Measurements from ENCODE around the gene SVBP. TPM values are rescaled to one million over a fixed set of nuclear protein-coding genes. Genes with fewer than 3 reads are reported as not detected.

The SVBP gene
- total and polyA plus RNA-seq, 2 donors (not counting 3 experiments of a cell fraction or from before 2014, with no cell fraction given) = 18.1 to 24.1 TPM

DNA sequence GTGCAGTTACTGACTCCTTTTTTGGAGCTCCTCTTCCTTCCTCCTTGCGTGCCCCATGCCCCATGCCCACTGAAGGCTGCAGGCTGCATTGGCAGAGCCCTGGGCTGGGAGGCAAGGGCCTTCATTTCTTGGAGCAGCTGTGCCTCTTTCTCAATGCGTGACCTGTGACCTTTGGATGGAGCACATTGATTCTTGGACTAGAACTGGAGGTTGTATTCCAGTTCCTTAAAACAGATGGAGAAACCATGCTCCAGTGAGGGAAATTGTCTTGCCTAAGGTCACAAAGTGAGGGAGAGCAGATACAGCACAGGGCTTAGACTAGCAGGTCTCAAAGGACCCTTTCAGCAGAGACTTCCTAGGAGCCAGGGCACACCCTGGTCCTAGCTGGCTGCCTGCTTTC, 23.4 kb downstream of the SVBP start:
- CTCF ChIA-PET = interaction anchor here (1.5 to 2.3 kb wide), 2 partner anchors 27 to 279 kb away, joined by 6 to 11 read pairs; partner anchors contain the start of genes C1orf50 and P3H1
- dilution Hi-C loops (cut with MboI; ENCODE audit: extremely low pct_ligation_motif_present, low sequenced_read_pairs) = no loop called here
- no TSS peak for BruUV-seq (replicated peaks)

DNA sequence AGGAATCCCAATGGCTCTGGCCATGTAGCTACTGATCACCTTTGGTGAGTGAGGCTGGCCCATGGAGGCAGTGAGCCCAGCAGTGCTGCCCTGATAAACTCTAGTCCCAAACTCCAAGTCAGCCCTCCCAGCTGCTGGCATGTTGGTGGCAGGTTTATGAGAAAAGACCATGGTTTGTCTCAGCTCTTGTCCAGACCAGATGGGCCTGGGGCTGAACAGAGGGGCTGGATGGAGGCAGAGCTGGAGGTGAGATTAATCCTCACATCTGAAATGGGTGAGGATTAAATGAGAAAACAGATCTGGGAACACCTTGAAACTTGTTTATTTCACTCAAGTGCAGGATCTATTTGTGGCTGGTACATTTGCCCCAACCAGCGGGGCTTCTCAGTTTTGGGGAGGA, 29.2 kb downstream of the SVBP start:
- BruUV-seq (replicated peaks) = no TSS peak
- H3K4me3 ChIP-seq (replicated peaks in 1 of 3; ENCODE audit: insufficient read depth in 1 of 3, low read depth in 1 of 3, low read length in 3 of 3) = no peak overlapping the region
- H3K9me1 ChIP-seq (replicated peaks; ENCODE audit: control insufficient read depth, extremely low read depth, insufficient read depth, low read length) = no peaks in the 10 kb centered on the region
- dilution Hi-C loops (cut with MboI; ENCODE audit: extremely low pct_ligation_motif_present, low sequenced_read_pairs) (no loop called here), intact Hi-C loops (cut with micrococcal nuclease) (no loop called here)
- H3K27ac ChIP-seq (ENCODE audit: insufficient read depth, low read depth, low read length) = no peak overlapping the region
- no peak overlapping the region for H3K4me2 ChIP-seq (ENCODE audit: insufficient read depth, low read length)
- H3K36me3 ChIP-seq (ENCODE audit: control insufficient read depth in 2 of 2, extremely low read depth in 1 of 2, insufficient read depth in 2 of 2, low read length in 2 of 2) = no peaks in the 10 kb centered on the region
- no peaks in the 10 kb centered on the region for H3K9me3 ChIP-seq (replicated peaks; ENCODE audit: control insufficient read depth, insufficient read depth, low read length)
- H3K9ac ChIP-seq (replicated peaks; ENCODE audit: extremely low read depth, insufficient read depth, low read length) = no peak overlapping the region
- ChIA-PET CTCF (no interaction called here), POLR2A (no interaction called here)
- TF ChIP-seq FOS (IDR thresholded peaks at IDR 0.05; ENCODE audit: borderline replicate concordance, insufficient read depth, low read length) = no peak
- TF ChIP-seq, protein P1, sequence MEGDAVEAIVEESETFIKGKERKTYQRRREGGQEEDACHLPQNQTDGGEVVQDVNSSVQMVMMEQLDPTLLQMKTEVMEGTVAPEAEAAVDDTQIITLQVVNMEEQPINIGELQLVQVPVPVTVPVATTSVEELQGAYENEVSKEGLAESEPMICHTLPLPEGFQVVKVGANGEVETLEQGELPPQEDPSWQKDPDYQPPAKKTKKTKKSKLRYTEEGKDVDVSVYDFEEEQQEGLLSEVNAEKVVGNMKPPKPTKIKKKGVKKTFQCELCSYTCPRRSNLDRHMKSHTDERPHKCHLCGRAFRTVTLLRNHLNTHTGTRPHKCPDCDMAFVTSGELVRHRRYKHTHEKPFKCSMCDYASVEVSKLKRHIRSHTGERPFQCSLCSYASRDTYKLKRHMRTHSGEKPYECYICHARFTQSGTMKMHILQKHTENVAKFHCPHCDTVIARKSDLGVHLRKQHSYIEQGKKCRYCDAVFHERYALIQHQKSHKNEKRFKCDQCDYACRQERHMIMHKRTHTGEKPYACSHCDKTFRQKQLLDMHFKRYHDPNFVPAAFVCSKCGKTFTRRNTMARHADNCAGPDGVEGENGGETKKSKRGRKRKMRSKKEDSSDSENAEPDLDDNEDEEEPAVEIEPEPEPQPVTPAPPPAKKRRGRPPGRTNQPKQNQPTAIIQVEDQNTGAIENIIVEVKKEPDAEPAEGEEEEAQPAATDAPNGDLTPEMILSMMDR (IDR thresholded peaks at IDR 0.05; ENCODE audit: extremely low read depth in 1 of 2, insufficient read depth in 1 of 2, low read depth in 1 of 2, low read length in 2 of 2) = no peak
- TF ChIP-seq POLR2A (IDR thresholded peaks at IDR 0.05; ENCODE audit: low read depth, low read length) = no peak
- no peak for TF ChIP-seq POLR2AphosphoS5 (IDR thresholded peaks at IDR 0.05; ENCODE audit: insufficient read depth, low read depth, low read length)
- TF ChIP-seq, protein P2, sequence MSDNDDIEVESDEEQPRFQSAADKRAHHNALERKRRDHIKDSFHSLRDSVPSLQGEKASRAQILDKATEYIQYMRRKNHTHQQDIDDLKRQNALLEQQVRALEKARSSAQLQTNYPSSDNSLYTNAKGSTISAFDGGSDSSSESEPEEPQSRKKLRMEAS (IDR thresholded peaks at IDR 0.05; ENCODE audit: insufficient read depth, insufficient read length) = no peak
- TF ChIP-seq JUN (IDR thresholded peaks at IDR 0.05; ENCODE audit: borderline replicate concordance, insufficient read depth, insufficient read length, low read depth) = no peak
- no peak for DNase-seq (ENCODE audit: low read depth, low spot score)
- H3K4me1 ChIP-seq (ENCODE audit: control insufficient read depth, extremely low read depth, insufficient read depth, low read length) = peaks cover 8% of the 10 kb centered on the region
- no peak overlapping the region for H2AFZ ChIP-seq (ENCODE audit: low read depth, low read length)
- H3K27me3 ChIP-seq (ENCODE audit: control insufficient read depth in 2 of 2, insufficient read depth in 2 of 2, low read length in 2 of 2) = no peaks in the 10 kb centered on the region
- no peaks in the 10 kb centered on the region for H4K20me1 ChIP-seq (replicated peaks; ENCODE audit: control insufficient read depth, extremely low read depth, insufficient read depth, low read length)
- no peak for FAIRE-seq
- no peaks in the 10 kb centered on the region for H3K79me2 ChIP-seq (ENCODE audit: control insufficient read depth, insufficient read depth, low read length)

More for the DNA sequence above, 23.4 kb downstream of the SVBP start:
- no peak overlapping the region for H2AFZ ChIP-seq (ENCODE audit: low read depth, low read length)
- intact Hi-C loops (cut with micrococcal nuclease) = no loop called here
- peaks cover 2 to 8% of the 10 kb centered on the region in 2 experiments for H3K27me3 ChIP-seq (ENCODE audit: control insufficient read depth in 2 of 2, insufficient read depth in 2 of 2, low read length in 2 of 2)
- H3K27ac ChIP-seq (ENCODE audit: insufficient read depth, low read depth, low read length) = no peak overlapping the region
- H3K4me2 ChIP-seq (ENCODE audit: insufficient read depth, low read length) = no peak overlapping the region
- H4K20me1 ChIP-seq (replicated peaks; ENCODE audit: control insufficient read depth, extremely low read depth, insufficient read depth, low read length) = no peaks in the 10 kb centered on the region
- TF ChIP-seq JUN (IDR thresholded peaks at IDR 0.05; ENCODE audit: borderline replicate concordance, insufficient read depth, insufficient read length, low read depth) (no peak), MYC (IDR thresholded peaks at IDR 0.05; ENCODE audit: low read depth, low read length) (no peak), GATA2 (IDR thresholded peaks at IDR 0.05; ENCODE audit: insufficient read depth, insufficient read length, low read depth, low read length) (no peak), FOS (IDR thresholded peaks at IDR 0.05; ENCODE audit: borderline replicate concordance, insufficient read depth, low read length) (no peak), POLR2A (IDR thresholded peaks at IDR 0.05; ENCODE audit: low read depth, low read length) (no peak), EZH2 (IDR thresholded peaks at IDR 0.05; ENCODE audit: borderline replicate concordance, low read depth, low read length, severe bottlenecking) (no peak), POLR2AphosphoS5 (IDR thresholded peaks at IDR 0.05; ENCODE audit: insufficient read depth, low read depth, low read length) (no peak)
- TF ChIP-seq, protein P2 (IDR thresholded peaks at IDR 0.05; ENCODE audit: insufficient read depth, insufficient read length) = no peak
- no peaks in the 10 kb centered on the region for H3K9me3 ChIP-seq (replicated peaks; ENCODE audit: control insufficient read depth, insufficient read depth, low read length)
- H3K4me3 ChIP-seq (replicated peaks in 1 of 3; ENCODE audit: insufficient read depth in 1 of 3, low read depth in 1 of 3, low read length in 3 of 3) = no peak overlapping the region
- DNase-seq (ENCODE audit: low read depth, low spot score) (no peak), FAIRE-seq (no peak)
- H3K4me1 ChIP-seq (ENCODE audit: control insufficient read depth, extremely low read depth, insufficient read depth, low read length) = no peaks in the 10 kb centered on the region
- no peaks in the 10 kb centered on the region for H3K9me1 ChIP-seq (replicated peaks; ENCODE audit: control insufficient read depth, extremely low read depth, insufficient read depth, low read length)
- H3K9ac ChIP-seq (replicated peaks; ENCODE audit: extremely low read depth, insufficient read depth, low read length) = no peak overlapping the region
- H3K36me3 ChIP-seq (ENCODE audit: control insufficient read depth in 2 of 2, extremely low read depth in 1 of 2, insufficient read depth in 2 of 2, low read length in 2 of 2) = no peaks in the 10 kb centered on the region
- POLR2A ChIA-PET = no interaction called here
- no peaks in the 10 kb centered on the region for H3K79me2 ChIP-seq (ENCODE audit: control insufficient read depth, insufficient read depth, low read length)
